Astrocyte of the hippocampus (primary cell): Measurements from ENCODE around the gene NDE1.
"Not testable (repeated sequence)": the region's sequence is repeated elsewhere in the genome, so short reads cannot be mapped to it uniquely, and the experiment has no call there.

ENCODE experiments used
- DNase-seq: peaks from one replicate; pipeline ENCODE4 v3.0.0; 2011; ENCODE audit warnings: low read depth, low spot score

Gene NDE1

DNA sequence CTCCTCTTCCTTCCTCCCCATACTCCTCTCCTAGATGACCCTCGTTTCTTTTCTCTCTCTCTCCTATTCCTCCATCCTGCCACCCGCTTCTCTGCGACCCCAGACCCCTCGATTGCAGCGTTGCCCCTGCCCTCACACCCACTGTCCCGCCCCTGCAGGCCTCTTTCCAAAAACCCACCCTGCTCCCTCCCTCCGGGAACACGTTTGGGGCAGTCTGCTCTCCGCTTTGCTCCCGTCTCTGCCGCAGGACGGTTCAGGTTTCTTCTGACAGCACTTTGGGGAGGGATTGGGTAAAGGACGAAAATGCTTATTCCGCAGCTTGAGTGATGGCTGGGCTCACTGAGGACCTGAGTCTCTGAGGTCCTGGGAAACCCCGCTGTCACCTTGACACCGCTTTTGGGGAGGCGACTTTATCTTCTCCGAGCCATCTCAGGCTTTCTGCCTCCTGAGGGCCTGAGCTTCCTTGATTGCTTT, 690 bp downstream of the NDE1 start:
- DNase-seq: peak; percentile 48

DNA sequence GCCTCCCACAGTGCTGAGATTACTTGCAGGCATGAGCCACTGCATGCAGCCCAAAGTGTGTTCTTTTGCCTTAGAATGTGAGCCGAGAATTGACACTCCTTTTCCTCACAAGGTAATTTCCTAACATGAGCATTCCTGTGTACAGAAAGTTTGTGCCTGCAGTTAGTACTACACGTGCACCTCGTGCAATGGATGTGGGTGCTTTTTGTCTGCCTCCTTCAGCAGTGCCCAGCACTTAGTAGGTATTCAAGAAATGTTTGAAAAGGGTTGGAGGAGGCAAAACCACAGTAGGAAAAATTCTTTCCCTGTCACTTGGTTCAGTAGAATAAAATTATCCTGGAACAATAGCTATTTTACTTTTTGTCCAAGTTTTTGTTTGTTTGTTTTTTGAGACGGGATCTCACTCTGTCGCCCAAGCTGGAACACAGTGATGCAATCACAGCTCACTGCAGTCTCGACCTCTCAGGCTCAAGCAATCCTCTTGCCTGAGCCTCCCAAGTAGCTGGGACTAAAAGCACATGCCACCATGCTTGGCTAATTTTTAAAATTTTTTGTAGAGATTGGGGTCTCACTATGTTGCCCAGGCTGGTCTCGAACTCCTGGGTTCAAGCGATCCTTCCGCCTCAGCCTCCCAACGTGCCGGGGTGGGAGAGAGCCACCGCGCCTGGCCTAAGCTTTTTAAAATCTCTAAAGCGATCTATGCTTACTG, 2.4 kb downstream of the NDE1 start:
- no peak for DNase-seq

DNA sequence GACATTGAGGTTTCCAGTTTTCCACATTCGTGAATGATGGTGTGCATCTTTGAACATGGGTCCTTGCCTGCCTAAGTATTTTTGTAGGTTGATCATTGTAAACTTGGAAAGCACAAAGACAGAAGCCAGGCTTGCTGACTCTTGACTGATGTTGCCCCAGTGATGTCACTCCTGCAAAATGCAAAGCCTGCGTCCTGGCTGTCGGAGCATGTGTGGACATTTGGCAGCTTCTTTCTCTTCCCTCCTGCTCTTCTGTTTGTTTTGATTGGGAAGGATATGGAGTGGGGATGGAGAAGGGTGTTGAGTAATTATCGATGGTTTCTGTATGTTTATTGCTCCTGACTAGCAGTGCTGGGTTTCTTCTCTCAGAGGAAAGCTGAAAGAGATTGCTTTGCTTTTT, 3.2 kb downstream of the NDE1 start:
- peak; percentile 81 for DNase-seq

- no peak for DNase-seq
Measured at GRCh38 chr16:15654591-15654990, 4.5 kb downstream of the NDE1 start.

DNA sequence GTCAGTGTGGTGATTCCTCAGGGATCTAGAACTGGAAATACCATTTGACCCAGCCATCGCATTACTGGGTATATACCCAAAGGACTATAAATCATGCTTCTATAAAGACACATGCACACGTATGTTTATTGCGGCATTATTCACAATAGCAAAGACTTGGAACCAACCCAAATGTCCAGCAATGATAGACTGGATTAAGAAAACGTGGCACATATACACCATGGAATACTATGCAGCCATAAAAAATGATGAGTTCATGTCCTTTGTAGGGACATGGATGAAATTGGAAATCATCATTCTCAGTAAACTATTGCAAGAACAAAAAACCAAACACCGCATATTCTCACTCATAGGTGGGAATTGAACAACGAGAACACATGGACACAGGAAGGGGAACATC, 5.5 kb downstream of the NDE1 start:
- not testable (repeated sequence) for DNase-seq

- DNase-seq: no peak
Measured at GRCh38 chr16:15658149-15658548, 8.1 kb downstream of the NDE1 start.

DNA sequence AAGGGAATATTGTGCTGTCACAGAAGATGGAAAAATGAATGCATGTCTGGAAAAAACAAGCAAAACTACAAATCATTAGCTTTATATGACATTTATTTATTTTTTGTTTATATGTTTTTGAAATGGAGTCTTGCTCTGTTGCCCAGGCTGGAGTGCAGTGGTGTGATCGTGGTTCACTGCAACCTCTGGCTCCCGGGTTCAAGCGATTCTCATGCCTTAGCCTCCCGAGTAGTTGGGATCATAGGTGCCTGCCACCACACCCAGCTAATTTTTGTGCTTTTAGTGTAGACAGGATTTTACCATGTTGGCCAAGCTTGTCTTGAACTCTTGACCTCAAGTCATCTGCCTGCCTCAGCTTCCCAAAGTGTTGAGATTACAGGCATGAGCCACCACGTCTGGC, 8.5 kb downstream of the NDE1 start:
- DNase-seq: no peak

- DNase-seq: no peak
Measured at GRCh38 chr16:15660203-15660601, 10.2 kb downstream of the NDE1 start.

- no peak for DNase-seq
Measured at GRCh38 chr16:15665107-15665506, 15.1 kb downstream of the NDE1 start.

- no peak for DNase-seq
Measured at GRCh38 chr16:15667091-15667742, 17.2 kb downstream of the NDE1 start.

DNA sequence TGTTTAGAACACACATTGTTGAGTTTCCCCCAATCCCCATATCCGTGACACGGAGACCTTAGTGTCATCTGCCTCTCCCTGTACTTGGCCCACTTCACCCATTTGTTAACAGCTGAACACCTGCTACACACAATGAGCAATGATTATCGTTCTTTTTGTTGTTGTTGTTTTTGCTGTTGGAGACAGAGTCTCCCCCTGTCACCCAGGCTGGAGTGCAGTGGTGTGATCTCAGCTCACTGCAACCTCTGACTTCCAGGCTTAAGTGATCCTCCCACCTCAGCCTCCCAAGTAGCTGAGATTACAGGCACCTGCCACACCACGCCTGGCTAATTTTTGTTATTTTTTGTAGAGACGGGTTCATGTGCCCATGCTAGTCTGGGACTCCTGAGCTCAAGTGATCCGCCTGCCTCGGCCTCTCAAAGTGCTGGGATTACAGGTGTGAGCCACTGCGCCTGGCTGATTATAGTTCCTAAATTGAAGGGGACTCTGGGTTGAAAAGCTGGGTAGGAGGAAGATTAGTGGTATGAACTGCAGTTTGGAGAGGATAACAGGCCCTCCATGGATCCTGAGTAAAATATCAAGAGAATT, 21.6 kb downstream of the NDE1 start:
- DNase-seq: no peak

DNA sequence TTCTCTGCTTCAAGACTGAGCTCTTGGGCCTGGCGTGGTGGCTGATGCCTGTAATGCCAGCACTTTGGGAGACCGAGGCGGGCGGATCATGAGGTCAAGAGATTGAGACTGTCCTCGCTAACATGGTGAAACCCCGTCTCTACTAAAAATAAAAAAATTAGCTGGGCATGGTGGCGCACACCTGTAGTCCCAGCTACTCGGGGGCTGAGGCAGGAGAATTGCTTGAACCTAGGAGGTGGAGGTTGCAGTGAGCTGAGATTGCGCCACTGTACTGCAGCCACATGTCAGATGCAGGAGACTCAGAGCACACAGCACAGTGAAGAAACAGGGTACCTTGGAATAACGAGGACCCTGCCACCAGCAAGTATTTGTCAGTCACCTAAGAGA, 22.1 kb downstream of the NDE1 start:
- not testable (repeated sequence) for DNase-seq

DNA sequence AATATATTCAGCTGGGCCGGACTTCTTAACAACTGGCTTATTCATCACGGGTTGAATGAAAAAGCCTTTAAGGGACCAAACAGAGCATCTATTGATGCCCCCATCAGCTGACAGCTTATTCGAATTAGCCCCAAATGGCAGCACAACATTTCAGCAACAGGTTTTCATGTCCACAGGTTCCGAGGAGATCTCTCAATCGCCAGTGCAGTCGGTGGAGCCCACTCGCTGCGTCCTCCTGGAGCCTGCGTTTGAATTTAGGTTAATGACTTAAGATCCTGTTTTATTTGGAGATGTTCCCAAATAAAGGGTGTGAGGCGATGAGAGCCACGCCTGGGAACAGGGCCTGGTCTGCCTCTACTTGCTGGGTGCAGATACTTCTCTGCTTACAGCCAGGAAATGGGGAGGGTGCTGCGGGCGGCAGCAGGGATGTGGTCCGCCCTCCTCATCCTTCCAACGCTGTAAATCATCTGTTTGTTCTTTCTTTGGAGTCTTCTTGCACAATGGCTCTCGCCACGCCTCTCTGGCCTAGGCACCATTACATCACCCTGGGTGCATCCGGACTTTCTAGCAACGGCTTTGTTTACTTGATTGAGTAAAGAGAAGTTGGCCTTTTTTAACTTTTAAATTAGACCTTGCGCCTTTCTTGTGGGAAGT, 22.6 kb downstream of the NDE1 start:
- peak; percentile 92 for DNase-seq

DNA sequence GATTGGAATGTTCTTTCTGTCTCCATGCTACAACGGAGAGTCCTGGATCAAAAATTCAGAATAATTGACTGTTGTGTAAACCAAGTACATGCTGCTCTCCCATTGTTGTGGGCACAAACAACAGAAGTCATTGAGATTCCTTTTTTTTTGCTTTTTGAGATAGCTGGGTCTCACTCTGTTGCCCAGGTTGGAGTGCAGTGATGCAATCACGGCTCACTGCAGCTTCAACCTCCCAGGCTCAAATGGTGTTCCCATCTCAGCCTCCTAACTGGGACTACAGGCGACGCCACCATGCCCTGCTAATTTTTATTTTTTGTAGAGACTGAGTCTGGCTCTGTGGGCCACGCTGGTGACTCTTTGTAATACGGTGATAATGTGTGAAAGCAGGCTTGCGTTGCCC, 24.5 kb downstream of the NDE1 start:
- no peak for DNase-seq

DNA sequence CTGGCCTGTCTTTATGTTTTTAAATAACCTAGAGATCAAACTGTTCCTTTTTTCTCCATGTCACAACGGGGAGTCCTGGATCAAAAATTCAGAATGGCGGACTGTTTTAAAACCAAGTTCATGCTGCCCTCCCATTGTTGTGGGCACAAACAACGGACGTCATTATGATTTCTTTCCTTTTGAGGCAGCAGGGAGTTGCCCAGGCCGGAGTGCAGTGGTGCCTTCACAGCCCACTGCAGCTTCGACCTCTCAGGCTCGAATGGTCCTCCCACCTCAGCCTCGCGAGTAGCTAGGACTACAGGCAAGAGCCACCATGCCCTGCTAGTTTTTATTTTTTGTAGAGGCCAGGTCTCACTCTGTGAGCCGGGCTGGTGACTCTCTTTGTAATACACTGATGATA, 26.5 kb downstream of the NDE1 start:
- no peak for DNase-seq

DNA sequence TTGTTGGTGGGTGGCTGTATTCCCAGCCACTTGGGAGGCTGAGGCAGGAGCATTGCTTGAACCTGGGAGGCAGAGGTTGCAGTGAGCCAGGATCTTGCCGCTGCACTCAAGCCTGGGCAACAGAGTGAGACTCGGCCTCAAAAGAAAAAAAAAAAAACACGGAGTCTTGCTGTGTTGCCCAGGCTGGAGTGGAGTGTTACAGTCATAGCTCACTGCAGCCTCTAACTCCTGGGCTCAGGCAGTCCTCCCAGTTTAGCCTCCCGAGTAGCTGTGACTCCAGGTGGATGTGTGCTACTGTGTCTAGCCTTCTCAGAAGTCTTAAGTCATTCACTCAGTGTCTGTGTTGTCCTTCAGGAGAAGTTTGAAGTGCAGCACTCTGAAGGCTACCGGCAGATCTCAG, 27.4 kb downstream of the NDE1 start:
- no peak for DNase-seq

DNA sequence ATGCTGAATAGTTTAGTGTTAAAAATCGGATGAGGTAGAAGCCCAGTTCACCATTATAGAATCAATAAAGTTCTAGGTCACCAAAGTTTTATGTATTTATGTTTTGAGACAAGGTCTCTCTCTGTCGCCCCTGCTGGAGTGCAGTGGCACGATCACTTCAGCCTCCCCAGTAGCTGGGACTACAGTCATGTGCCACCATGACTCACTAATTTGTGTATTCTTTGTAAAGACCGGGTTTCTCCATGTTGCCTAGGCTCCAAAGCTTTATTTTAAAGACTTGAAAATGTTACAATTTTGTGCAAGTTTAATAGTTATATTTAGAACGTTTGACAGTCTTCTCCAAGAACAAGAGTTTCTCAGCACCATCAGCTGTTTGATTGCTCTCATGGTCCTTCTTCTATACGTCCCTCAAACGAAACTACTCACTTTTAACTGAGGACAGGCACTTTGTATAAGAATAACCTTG, 32.1 kb downstream of the NDE1 start:
- peak; percentile 85 for DNase-seq

DNA sequence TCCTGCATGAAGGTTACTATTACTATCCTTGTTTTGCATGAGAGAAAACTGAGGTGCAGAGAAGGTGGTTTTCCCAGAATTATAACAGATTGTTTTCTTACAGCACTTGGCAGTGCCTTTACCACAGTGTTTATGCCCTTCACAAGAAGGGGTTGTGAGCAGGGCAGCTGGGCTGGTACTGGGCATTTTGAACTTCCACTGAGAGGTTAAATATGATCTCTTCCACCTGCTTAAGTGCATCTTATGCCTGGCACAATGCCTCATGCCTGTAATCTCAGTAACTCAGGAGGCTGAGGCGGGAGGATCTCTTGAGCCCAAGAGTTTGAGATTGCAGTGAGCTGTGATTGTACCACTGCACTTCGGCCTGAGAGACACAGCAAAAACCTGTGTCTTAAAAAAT, 36.2 kb downstream of the NDE1 start:
- no peak for DNase-seq

GRCh38 chr16:15689290-15689689, 39.2 kb downstream of the NDE1 start:
- DNase-seq: no peak

DNA sequence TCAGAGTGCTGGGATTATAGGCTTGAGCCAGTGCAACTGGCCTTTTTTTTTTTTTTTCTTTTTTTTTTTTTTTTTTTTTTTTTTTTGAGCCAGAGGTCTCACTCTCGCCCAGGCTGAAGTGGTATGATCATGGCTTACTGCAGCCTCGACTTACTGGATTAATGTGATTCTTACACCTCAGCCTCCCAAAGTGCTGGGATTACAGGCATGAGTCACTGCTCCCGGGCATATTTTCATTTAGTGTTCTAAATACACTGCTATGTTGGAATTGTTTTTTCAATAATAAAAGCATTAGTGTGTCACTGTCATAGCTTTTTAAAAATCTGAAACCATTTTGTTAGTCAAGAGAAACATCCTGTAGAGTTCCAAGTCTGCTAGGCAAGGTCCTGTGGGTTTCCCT, 40.3 kb downstream of the NDE1 start:
- peak; percentile 32 for DNase-seq

DNA sequence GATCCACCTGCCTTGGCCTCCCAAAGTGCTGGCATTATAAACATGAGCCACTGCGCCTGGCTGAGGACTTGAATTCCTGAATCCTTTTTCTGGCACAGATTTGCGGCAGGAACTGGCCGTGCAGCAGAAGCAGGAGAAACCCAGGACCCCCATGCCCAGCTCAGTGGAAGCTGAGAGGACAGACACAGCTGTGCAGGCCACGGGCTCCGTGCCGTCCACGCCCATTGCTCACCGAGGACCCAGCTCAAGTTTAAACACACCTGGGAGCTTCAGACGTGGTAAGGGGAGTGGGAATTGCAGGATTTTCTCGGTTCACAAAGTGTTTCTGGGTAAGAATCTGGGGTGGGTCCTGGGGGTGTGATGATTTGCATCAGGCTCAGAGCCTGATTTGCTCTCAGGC, 41.0 kb downstream of the NDE1 start:
- no peak for DNase-seq

DNA sequence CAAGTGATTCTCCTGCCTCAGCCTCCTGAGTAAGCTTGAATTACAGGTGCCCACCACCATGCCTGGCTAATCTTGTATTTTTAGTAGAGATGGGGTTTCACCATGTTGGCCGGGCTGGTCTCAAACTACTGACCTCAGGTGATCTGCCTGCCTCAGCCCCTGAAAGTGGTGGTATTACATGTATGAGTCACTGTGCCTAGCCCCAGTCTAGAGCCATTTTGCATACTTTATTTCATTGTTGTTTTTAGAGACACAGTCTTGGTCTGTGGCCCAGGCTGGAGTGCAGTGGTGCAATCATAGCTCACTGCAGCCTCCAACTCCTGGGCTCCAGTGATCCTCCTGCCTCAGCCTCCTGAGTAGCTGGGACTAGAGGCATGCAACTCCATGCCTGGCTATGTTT, 42.5 kb downstream of the NDE1 start:
- not testable (repeated sequence) for DNase-seq
